HL-60 (cell line): ENCODE results near the gene AGO1.

Source experiments
- DNase-seq, 2 experiments: peaks; one replicate each; pipeline ENCODE4 v3.0.0-alpha.2; 2010 to 2020; ENCODE audit warnings: low read depth in 1 of 2, low spot score in 1 of 2
- H3K27ac ChIP-seq: fragments of 250-450 bp; sonication (Bioruptor Pico); replicated peaks from 2 replicates; pipeline ENCODE4 v1.5.1; 2020; ENCODE audit warnings: mild to moderate bottlenecking, moderate library complexity
- H3K27me3 ChIP-seq: fragments of 250-450 bp; sonication (Bioruptor Pico); 2 replicates; pipeline ENCODE4 v1.5.1; 2021; ENCODE audit warnings: mild to moderate bottlenecking, moderate library complexity; ENCODE audit not compliant: insufficient read depth, poor library complexity, severe bottlenecking
- H3K4me3 ChIP-seq: replicated peaks from 2 replicates; pipeline ENCODE4 v1.5.1; 2011; ENCODE audit warnings: mild to moderate bottlenecking, control low read depth, low read length; ENCODE audit not compliant: insufficient read depth
- CTCF ChIP-seq: IDR thresholded peaks from one replicate; pipeline ENCODE4 v1.5.1; 2011; ENCODE audit warnings: low read length, control low read depth, inconsistent platforms; ENCODE audit not compliant: insufficient read depth
- GABPA ChIP-seq: IDR thresholded peaks from 2 replicates; pipeline ENCODE4 v1.6.1; 2012; ENCODE audit warnings: low read depth
- POLR2AphosphoS5 ChIP-seq: IDR thresholded peaks from 2 replicates; pipeline ENCODE4 v1.6.1; 2012; ENCODE audit warnings: low read depth
- REST ChIP-seq: IDR thresholded peaks from 2 replicates; pipeline ENCODE4 v1.6.1; 2012; ENCODE audit warnings: low read depth; ENCODE audit not compliant: insufficient replicate concordance
- SPI1 ChIP-seq: IDR thresholded peaks from 2 replicates; pipeline ENCODE4 v1.6.1; 2012; ENCODE audit warnings: low read depth, mild to moderate bottlenecking, borderline replicate concordance

Gene AGO1

GRCh38 chr1:35931446-35932157 is 48.6 kb downstream of the AGO1 start:
- H3K27ac ChIP-seq: peak overlapping the region; percentile 78
- H3K27me3 ChIP-seq: no peaks in the 10 kb centered on the region
- TF ChIP-seq CTCF (no peak), GABPA (no peak), REST (no peak), POLR2AphosphoS5 (no peak), SPI1 (no peak)
- peak in 1 of 2 experiments; percentile 25 for DNase-seq
- H3K4me3 ChIP-seq: peak overlapping the region; percentile 80

- DNase-seq: no peak
- peak overlapping the region; percentile 80 for H3K4me3 ChIP-seq
- H3K27ac ChIP-seq: peak overlapping the region; percentile 78
- no peaks in the 10 kb centered on the region for H3K27me3 ChIP-seq
- TF ChIP-seq SPI1 (no peak), CTCF (no peak), GABPA (no peak), POLR2AphosphoS5 (no peak), REST (no peak)
These were observed 49.2 kb downstream of the AGO1 start for GRCh38 chr1:35932158-35932636.

GRCh38 chr1:35932941-35933340 is 49.9 kb downstream of the AGO1 start:
- no peaks in the 10 kb centered on the region for H3K27me3 ChIP-seq
- H3K27ac ChIP-seq: no peak overlapping the region
- TF ChIP-seq CTCF (no peak), SPI1 (peak; percentile 85), POLR2AphosphoS5 (no peak), REST (no peak)
- DNase-seq: no peak
- H3K4me3 ChIP-seq: no peak overlapping the region
